NOMO-1 treated with dmso at 0.1 percent for 144 hours (cell line): ENCODE results near the gene SND1.

Source experiments
- DNase-seq: peaks from one replicate; lab custom pipeline; 2025; ENCODE audit not compliant: unreplicated experiment; lab: John Stamatoyannopoulos, UW

SND1 gene

GRCh38 chr7:128053991-128054390, 402.0 kb downstream of the SND1 start:
- DNase-seq, result no peak

- DNase-seq, result no peak
These were observed 402.5 kb downstream of the SND1 start for GRCh38 chr7:128054511-128054910.

DNA sequence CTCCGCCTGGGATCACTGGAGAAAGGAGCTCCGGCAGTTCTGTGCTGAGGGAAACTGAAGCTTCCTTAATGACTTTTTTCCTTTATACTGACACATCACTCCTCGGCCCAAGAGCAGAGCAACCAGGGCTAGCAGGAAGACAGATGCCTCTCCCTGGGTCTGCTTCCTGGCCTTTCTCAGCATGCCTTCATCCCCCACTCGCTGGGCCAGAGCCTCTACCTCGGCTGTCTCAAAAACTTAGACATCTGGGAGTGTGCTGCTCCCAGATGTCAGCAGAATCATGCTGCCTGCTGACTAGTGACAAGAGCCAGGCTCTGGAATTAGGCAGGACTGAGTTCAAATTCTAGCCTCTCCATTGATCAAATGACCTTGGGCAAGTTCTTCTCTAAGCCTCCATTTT, 403.6 kb downstream of the SND1 start:
- DNase-seq, result no peak

DNA sequence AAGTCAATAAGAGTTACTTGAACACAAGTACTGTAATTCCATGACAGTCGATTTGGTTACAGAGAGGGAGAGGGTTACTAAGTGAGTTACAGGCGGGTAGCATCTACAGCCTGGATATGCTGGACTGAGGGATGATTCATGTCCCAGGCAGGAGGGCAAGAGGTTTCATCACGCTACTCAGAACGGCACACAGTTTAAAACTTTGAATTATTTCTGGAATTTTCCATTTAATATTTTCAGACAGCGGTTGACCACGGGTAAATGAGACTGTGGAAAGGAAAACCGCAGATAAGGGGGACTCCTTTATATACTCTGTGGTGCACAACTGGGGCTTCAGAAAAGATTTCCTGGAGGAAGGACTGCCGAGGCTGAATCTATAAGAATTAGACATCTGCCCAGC, 404.9 kb downstream of the SND1 start:
- DNase-seq, result no peak

DNA sequence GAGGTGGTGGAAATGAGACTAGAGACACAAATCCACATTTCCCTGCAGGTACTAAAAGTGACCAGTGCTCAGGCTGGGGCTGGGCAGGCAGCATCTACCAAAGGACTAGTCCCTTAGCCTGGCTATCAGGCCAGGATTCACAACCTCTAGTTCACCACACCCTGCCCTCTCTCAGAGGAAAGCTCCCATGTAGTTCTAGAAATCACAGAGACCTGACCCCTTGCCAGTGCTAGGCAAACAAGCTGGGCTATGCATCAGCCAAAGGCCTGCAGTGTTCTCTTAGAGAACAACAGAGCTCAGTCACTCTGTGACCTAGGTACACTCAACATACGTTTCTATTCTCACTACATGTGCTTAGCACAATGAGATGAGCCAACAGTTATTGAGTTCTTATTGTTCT, 405.9 kb downstream of the SND1 start:
- no peak for DNase-seq

GRCh38 chr7:128059143-128059988, 407.4 kb downstream of the SND1 start:
- no peak for DNase-seq

DNA sequence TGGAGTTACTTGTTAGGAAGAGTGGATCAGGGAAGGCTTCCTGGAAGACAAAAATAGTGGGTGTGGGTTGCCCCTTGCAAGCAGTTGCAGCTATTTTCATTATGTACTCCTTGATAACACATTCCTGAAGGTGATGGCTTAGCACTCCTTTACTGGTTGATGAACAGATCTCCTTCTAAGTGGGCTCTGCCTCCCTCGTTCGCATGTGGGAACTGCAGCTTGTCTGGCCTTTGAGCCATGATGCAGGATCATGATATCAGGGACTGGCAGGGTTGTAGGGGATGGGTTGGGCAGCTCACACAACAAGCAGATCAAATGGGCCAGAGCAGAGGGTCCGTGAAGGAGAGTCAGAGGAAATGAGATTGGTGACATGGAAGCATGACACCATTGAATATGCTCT, 408.0 kb downstream of the SND1 start:
- no peak for DNase-seq

- DNase-seq, result no peak
These were observed 411.1 kb downstream of the SND1 start for GRCh38 chr7:128063088-128063487.

GRCh38 chr7:128065872-128066271, 413.9 kb downstream of the SND1 start:
- no peak for DNase-seq

GRCh38 chr7:128066395-128066794, 414.4 kb downstream of the SND1 start:
- no peak for DNase-seq

- DNase-seq, result no peak
These were observed 414.9 kb downstream of the SND1 start for GRCh38 chr7:128066858-128067257.

DNA sequence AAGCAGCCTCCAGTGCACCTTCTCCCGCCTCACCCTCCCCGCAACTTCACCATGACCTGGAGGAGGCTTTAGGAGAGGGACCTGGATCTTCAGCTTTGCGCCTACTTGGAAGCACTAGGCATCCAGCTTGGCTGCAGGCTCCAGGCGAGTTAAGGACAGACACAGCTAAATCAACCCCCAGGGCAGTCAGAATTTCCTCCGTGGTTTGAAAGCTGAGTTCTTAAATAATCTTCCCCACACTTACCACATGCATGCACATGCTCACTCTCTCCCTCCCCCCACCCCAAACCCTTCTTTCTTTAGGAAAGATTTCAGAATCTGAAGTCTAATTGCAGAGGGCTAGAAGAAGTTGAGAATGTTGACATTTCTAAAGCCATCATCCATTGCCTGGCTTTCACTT, 416.0 kb downstream of the SND1 start:
- DNase-seq, result no peak

GRCh38 chr7:128068785-128069184, 416.8 kb downstream of the SND1 start:
- no peak for DNase-seq

GRCh38 chr7:128069373-128070364, 417.7 kb downstream of the SND1 start:
- no peak for DNase-seq

GRCh38 chr7:128071376-128071775, 419.4 kb downstream of the SND1 start:
- DNase-seq, result no peak

DNA sequence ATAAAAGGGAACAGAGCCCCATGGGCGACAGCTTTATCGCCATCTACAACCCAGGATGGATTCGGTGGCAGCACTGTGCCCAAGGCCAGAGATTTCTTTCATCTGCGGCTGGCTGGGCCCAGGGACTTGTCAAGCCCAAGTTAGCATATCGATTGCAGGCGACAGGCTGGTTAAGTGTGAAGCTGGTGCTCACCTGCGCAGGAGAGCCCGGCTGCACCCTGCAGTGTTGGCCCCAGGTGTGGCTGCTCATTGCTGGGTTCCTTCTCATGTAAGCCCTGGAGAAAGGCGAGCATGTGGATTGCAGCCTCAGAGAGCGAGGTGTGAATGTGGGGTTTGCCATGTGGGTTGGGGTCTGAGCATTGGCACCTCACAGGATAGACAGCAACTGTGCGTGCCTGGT, 419.8 kb downstream of the SND1 start:
- no peak for DNase-seq

- no peak for DNase-seq
These were observed 421.8 kb downstream of the SND1 start for GRCh38 chr7:128073671-128074310.

- no peak for DNase-seq
These were observed 422.3 kb downstream of the SND1 start for GRCh38 chr7:128074336-128074735.

DNA sequence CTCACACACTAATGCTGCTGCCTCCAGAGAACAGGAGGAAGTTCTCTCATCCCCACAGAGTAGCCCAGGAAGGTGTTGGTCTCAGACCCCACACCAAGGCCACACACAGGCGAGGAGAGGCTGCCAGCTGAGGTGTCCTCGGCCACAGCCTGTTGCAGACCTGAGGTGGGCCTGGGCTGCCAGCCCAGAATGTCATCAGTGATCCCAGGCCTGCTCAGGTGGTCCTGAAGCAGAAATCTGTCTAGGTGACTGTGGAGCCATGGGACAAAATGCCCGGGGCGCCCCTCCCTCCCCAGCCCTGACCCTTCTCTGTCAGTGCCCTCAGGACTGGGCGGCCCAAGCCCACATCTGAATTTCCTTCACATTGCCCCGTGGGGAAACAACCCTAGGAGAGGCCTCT, 422.7 kb downstream of the SND1 start:
- DNase-seq, result no peak

DNA sequence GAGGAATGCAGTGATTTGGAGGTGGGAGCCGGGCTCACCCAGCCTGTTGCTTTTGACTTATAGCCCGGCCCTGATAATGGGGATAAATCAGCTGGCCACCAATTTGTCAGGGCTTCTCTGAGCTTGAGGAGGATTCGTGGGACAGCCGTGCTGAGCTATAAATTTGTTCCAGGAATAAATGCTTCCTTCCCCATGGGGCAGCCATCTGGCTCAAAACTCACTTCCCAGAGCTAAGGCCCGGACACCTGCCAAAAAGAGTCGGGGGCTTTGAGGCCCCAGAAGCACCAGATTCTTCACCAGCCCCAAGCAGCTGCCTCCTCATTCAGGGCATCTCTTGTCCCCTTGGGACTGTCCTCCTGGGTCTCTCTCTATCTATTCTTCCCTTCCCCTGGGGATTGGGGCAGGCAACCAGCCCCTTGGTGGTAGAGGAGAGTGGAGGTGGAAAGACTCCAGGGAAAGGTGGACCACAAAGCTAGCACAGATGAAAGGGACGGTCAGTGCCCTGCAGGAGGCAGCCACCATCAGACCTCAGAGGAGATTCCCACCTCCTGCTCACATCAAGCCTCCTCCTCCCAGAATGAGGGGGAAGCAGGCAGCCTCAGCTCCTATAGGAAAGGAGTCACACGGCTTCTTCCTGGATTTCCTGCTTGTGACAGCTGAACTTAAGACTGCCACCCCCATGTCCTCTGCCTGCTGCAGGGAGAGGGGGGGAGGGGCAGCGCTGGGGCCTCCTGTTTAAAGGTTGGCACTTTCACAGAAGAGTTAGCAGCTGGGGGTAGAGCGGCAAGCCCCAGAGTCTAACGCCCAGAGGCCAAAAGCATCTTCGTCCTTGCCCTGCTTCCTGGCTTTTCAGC, 423.5 kb downstream of the SND1 start:
- no peak for DNase-seq
